HepG2 (cell line): ENCODE results near the gene RAG2. TPM values are rescaled to one million over a fixed set of nuclear protein-coding genes. Genes with fewer than 3 reads are reported as not detected.

Experiments
- ATAC-seq: fragments of 200-7000 bp; cut with Tn5 transposase; 3 replicates; pipeline ENCODE4 v1.9.1; 2020; ENCODE audit warnings: mild to moderate bottlenecking, moderate library complexity
- BruUV-seq: library from RNA; stranded (reverse); fragments of 400-500 nt; replicated peaks from 2 replicates; lab custom pipeline; 2021; lab: Mats Ljungman, UMichigan
- CTCF ChIA-PET: fragments of 300-600 bp; formaldehyde crosslinking; extraction: SDS; loops from one replicate; lab custom pipeline; 2021; ENCODE audit warnings: low total read pairs, inconsistent platforms, low intra/inter-chr PET ratio; lab: Yijun Ruan, JAX
- POLR2A ChIA-PET: fragments of 350-600 bp; sonication (Branson Sonifier 250); formaldehyde crosslinking; loops from one replicate; lab custom pipeline; 2020; ENCODE audit warnings: antibody characterized with exemption, inconsistent platforms; lab: Yijun Ruan, JAX
- DNase-seq: peaks from one replicate; pipeline ENCODE4 v3.0.0-alpha.2; 2015; ENCODE audit warnings: low spot score
- FAIRE-seq: peaks from 3 replicates; lab custom pipeline; 2011; peaks lifted over from hg19 to GRCh38; lab: Jason Lieb, UNC
- H2AFZ ChIP-seq: one replicate; pipeline ENCODE4 v1.6.1; 2011; ENCODE audit warnings: low read length, inconsistent platforms
- H3K27ac ChIP-seq: fragments of 300-600 bp; 3 replicates; pipeline ENCODE4 v1.8.0; 2011; ENCODE audit warnings: mixed run types, mild to moderate bottlenecking, mixed read lengths, low read length, inconsistent platforms; ENCODE audit not compliant: insufficient read depth; ENCODE audit errors: extremely low read length
- H3K27me3 ChIP-seq, 2 experiments: fragments of 200-600 bp in 1 of 2; 2 replicates in 1 of 2; 3 replicates in 1 of 2; pipeline versions ENCODE4 v1.6.0 to v1.8.0; 2011; ENCODE audit warnings: low read length in 2 of 2, mild to moderate bottlenecking in 2 of 2, moderate library complexity in 2 of 2, inconsistent platforms in 1 of 2; ENCODE audit not compliant: insufficient read depth in 2 of 2, control insufficient read depth in 1 of 2
- H3K36me3 ChIP-seq, 2 experiments: fragments of 200-600 bp in 1 of 2; replicated peaks in 1 of 2; 2 replicates in 1 of 2; 3 replicates in 1 of 2; pipeline versions ENCODE4 v1.5.1 to v1.8.0; 2011; ENCODE audit warnings: low read length in 2 of 2, inconsistent platforms in 1 of 2; ENCODE audit not compliant: insufficient read depth in 2 of 2, control insufficient read depth in 1 of 2
- H3K4me1 ChIP-seq: 2 replicates; pipeline ENCODE4 v1.5.1; 2012; ENCODE audit warnings: low read length, inconsistent platforms; ENCODE audit not compliant: insufficient read depth
- H3K4me2 ChIP-seq: 2 replicates; pipeline ENCODE4 v1.6.0; 2011; ENCODE audit warnings: low read depth, low read length, inconsistent platforms
- H3K4me3 ChIP-seq, 3 experiments: fragments of 200-600 bp in 1 of 3; sonication (generic), shearing (Covaris generic) in 1 of 3; replicated peaks in 1 of 3; 2 replicates each; pipeline ENCODE4 v1.5.1; 2011 to 2016; ENCODE audit warnings: low read length in 3 of 3, inconsistent platforms in 2 of 3, low read depth in 2 of 3, mild to moderate bottlenecking in 2 of 3, control low read depth in 1 of 3, mixed read lengths in 1 of 3; ENCODE audit not compliant: insufficient read depth in 1 of 3
- H3K79me2 ChIP-seq: one replicate; pipeline ENCODE4 v1.6.1; 2011; ENCODE audit warnings: low read length, inconsistent platforms; ENCODE audit not compliant: insufficient read depth
- H3K9ac ChIP-seq: 2 replicates; pipeline ENCODE4 v1.6.0; 2011; ENCODE audit warnings: mild to moderate bottlenecking, low read depth, low read length, inconsistent platforms; ENCODE audit not compliant: insufficient read depth
- H3K9me3 ChIP-seq: 2 replicates; pipeline ENCODE4 v1.5.1; 2012; ENCODE audit warnings: mild to moderate bottlenecking, low read length
- H4K20me1 ChIP-seq: 2 replicates; pipeline ENCODE4 v1.6.0; 2011; ENCODE audit warnings: inconsistent platforms, mild to moderate bottlenecking, low read length, moderate library complexity; ENCODE audit not compliant: insufficient read depth
- KAT8 ChIP-seq: IDR thresholded peaks from 2 replicates; pipeline ENCODE4 v1.6.1; 2016; ENCODE audit warnings: missing genetic modification reagents, missing compliant biosample characterization
- KLF13 ChIP-seq: sonication (generic); formaldehyde crosslinking; IDR thresholded peaks from 2 replicates; pipeline ENCODE4 v1.4.0; 2020; ENCODE audit warnings: mild to moderate bottlenecking, missing genetic modification reagents
- MTF2 ChIP-seq: sonication (generic); formaldehyde crosslinking; IDR thresholded peaks from 2 replicates; pipeline ENCODE4 v1.5.0; 2020; ENCODE audit warnings: missing genetic modification reagents, borderline replicate concordance
- SRY ChIP-seq: sonication (generic); formaldehyde crosslinking; IDR thresholded peaks from 2 replicates; pipeline ENCODE4 v1.8.0; 2022; ENCODE audit warnings: mild to moderate bottlenecking, missing genetic modification reagents
- TBX2 ChIP-seq: sonication (generic); formaldehyde crosslinking; IDR thresholded peaks from 2 replicates; pipeline ENCODE4 v1.5.0; 2020; ENCODE audit warnings: missing genetic modification reagents, mild to moderate bottlenecking, borderline replicate concordance
- TCF7L2 ChIP-seq: IDR thresholded peaks from 2 replicates; pipeline ENCODE4 v1.6.1; 2011; ENCODE audit warnings: mild to moderate bottlenecking, low read depth, low read length, moderate library complexity
- U2AF2 ChIP-seq: fragments of 200-400 bp; formaldehyde crosslinking; IDR thresholded peaks from 2 replicates; pipeline ENCODE4 v1.6.1; 2017; ENCODE audit warnings: low read depth, mild to moderate bottlenecking, low read length
- YEATS4 ChIP-seq: sonication (generic); formaldehyde crosslinking; IDR thresholded peaks from 2 replicates; pipeline ENCODE4 v1.4.0; 2020; ENCODE audit warnings: missing genetic modification reagents, borderline replicate concordance
- ZNF253 ChIP-seq: sonication (generic); formaldehyde crosslinking; IDR thresholded peaks from 2 replicates; pipeline ENCODE4 v1.8.0; 2022; ENCODE audit warnings: mild to moderate bottlenecking, missing genetic modification reagents, borderline replicate concordance
- ZNF326 ChIP-seq: sonication (generic); formaldehyde crosslinking; IDR thresholded peaks from 2 replicates; pipeline ENCODE4 v1.4.0; 2020; ENCODE audit warnings: missing genetic modification reagents, borderline replicate concordance
- ZNF616 ChIP-seq: sonication (generic); formaldehyde crosslinking; IDR thresholded peaks from 2 replicates; pipeline ENCODE4 v1.5.0; 2020; ENCODE audit warnings: low read depth, mild to moderate bottlenecking, missing genetic modification reagents
- ZNF781 ChIP-seq: sonication (generic); formaldehyde crosslinking; IDR thresholded peaks from 2 replicates; pipeline ENCODE4 v1.5.1; 2020; ENCODE audit warnings: borderline replicate concordance, mild to moderate bottlenecking, missing genetic modification reagents; ENCODE audit errors: not compliant biosample characterization
- ZSCAN21 ChIP-seq: sonication (generic); formaldehyde crosslinking; IDR thresholded peaks from 2 replicates; pipeline ENCODE4 v1.8.0; 2022; ENCODE audit warnings: mild to moderate bottlenecking, missing genetic modification reagents, moderate library complexity, borderline replicate concordance
- WGBS: methylation state at CpG from one replicate; pipeline ENCODE4 v1.1.6; 2017; ENCODE audit warnings: low lambda C conversion rate; 5-methylcytosine and 5-hydroxymethylcytosine counted together
- in situ Hi-C: cut with HindIII; loops from 2 replicates; pipeline ENCODE4 v1.10.0; 2017; ENCODE audit warnings: low pct_unique_long_range_greater_than_20kb; ENCODE audit not compliant: extremely low pct_ligation_motif_present
- intact Hi-C: fragments of 100-400 bp; cut with micrococcal nuclease; formaldehyde crosslinking; loops from one replicate; pipeline ENCODE4 v1.10.0; 2022; ENCODE audit not compliant: unreplicated experiment
- polyA plus RNA-seq, 8 experiments: library from polyadenylated mRNA; depleted of rRNA in 3 of 8; stranded (reverse) in 7 of 8; unstranded in 1 of 8; fragments of >200 nt; fragmentation: Illumina TruSeq in 4 of 8; extraction: Trizol in 4 of 8; gene quantifications; 2 replicates each; pipeline versions ENCODE4 v1.2.1 to v1.2.3, GENCODE V29; 2011 to 2016; ENCODE audit warnings: low read depth in 4 of 8, missing spikeins in 1 of 8, mixed read lengths in 1 of 8; ENCODE audit not compliant: insufficient read depth in 1 of 8
- total RNA-seq, 5 experiments: library from RNA; depleted of rRNA; stranded (reverse); fragments of >200 nt; fragmentation: Illumina TruSeq; extraction: Trizol; gene quantifications; 2 replicates each; pipeline ENCODE4 v1.2.3, GENCODE V29; 2016; ENCODE audit warnings: low read depth in 1 of 5
- TF ChIP-seq, protein P1 (sequence below): sonication (generic); formaldehyde crosslinking; IDR thresholded peaks from 2 replicates; pipeline ENCODE4 v1.4.0; 2020; ENCODE audit warnings: missing genetic modification reagents, borderline replicate concordance

The RAG2 gene
- total and polyA plus RNA-seq, 2 of the 13 experiments (the other 11 are each of a cell fraction or from before 2014, with no cell fraction given): not detected

DNA sequence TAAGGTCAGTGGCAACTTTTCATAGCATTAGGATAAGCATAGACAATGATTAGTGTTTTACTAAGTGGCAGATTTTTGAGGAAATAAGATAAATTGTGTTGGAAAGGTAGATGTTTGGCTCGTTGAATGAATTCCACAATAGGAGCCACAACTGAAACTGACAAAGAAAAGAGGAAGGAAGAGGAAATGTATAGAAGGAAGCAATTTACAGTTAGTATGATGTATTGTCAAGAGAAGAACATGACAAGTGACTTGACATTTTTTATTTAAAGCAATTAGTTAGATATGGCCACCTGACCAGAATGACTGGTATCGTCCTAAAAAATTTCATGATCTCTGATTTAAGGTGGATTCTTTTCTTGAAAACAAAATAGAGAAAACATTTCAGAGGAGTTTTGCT, 3.1 kb upstream of the RAG2 start:
- Histone ChIP-seq H3K79me2 (no peaks in the 10 kb centered on the region), H2AFZ (no peak overlapping the region), H3K9ac (no peak overlapping the region), H3K9me3 (no peaks in the 10 kb centered on the region), H3K27me3 (no peaks in the 10 kb centered on the region), H3K36me3 (no peaks in the 10 kb centered on the region), H3K4me2 (no peak overlapping the region), H4K20me1 (no peaks in the 10 kb centered on the region)
- CTCF ChIA-PET: no interaction called here
- 56% methylated on average over 2 of the region's 2 CpGs for WGBS
- POLR2A ChIA-PET: no interaction called here
- no TSS peak for BruUV-seq
- FAIRE-seq (no peak), ATAC-seq (no peak), DNase-seq (no peak)
- TF ChIP-seq YEATS4 (CRISPR knock-in tag) (no peak), ZNF781 (CRISPR knock-in tag) (no peak), ZNF326 (CRISPR knock-in tag) (no peak), ZNF253 (CRISPR knock-in tag) (no peak), MTF2 (CRISPR knock-in tag) (no peak), TBX2 (no peak), ZNF616 (no peak), U2AF2 (no peak), KLF13 (no peak), SRY (CRISPR knock-in tag) (no peak), ZSCAN21 (CRISPR knock-in tag) (no peak), TCF7L2 (no peak), KAT8 (CRISPR knock-in tag) (no peak)
- TF ChIP-seq, protein P1, sequence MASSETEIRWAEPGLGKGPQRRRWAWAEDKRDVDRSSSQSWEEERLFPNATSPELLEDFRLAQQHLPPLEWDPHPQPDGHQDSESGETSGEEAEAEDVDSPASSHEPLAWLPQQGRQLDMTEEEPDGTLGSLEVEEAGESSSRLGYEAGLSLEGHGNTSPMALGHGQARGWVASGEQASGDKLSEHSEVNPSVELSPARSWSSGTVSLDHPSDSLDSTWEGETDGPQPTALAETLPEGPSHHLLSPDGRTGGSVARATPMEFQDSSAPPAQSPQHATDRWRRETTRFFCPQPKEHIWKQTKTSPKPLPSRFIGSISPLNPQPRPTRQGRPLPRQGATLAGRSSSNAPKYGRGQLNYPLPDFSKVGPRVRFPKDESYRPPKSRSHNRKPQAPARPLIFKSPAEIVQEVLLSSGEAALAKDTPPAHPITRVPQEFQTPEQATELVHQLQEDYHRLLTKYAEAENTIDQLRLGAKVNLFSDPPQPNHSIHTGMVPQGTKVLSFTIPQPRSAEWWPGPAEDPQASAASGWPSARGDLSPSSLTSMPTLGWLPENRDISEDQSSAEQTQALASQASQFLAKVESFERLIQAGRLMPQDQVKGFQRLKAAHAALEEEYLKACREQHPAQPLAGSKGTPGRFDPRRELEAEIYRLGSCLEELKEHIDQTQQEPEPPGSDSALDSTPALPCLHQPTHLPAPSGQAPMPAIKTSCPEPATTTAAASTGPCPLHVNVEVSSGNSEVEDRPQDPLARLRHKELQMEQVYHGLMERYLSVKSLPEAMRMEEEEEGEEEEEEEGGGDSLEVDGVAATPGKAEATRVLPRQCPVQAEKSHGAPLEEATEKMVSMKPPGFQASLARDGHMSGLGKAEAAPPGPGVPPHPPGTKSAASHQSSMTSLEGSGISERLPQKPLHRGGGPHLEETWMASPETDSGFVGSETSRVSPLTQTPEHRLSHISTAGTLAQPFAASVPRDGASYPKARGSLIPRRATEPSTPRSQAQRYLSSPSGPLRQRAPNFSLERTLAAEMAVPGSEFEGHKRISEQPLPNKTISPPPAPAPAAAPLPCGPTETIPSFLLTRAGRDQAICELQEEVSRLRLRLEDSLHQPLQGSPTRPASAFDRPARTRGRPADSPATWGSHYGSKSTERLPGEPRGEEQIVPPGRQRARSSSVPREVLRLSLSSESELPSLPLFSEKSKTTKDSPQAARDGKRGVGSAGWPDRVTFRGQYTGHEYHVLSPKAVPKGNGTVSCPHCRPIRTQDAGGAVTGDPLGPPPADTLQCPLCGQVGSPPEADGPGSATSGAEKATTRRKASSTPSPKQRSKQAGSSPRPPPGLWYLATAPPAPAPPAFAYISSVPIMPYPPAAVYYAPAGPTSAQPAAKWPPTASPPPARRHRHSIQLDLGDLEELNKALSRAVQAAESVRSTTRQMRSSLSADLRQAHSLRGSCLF (CRISPR knock-in tag): no peak
- TF ChIP-seq, all 625 proteins: peak for 0
- H3K4me1 ChIP-seq: no peaks in the 10 kb centered on the region
- no peak overlapping the region for H3K4me3 ChIP-seq
- in situ Hi-C loops: no loop called here
- H3K27ac ChIP-seq: no peak overlapping the region
- intact Hi-C loops: no loop called here
